Superior temporal gyrus (tissue), 1 donor: ENCODE results near the gene RLN3.

Experiments used
- DNase-seq: peaks from one replicate; pipeline ENCODE4 v3.0.0-alpha.2; 2016; ENCODE audit errors: extremely low spot score

RLN3 gene

DNA sequence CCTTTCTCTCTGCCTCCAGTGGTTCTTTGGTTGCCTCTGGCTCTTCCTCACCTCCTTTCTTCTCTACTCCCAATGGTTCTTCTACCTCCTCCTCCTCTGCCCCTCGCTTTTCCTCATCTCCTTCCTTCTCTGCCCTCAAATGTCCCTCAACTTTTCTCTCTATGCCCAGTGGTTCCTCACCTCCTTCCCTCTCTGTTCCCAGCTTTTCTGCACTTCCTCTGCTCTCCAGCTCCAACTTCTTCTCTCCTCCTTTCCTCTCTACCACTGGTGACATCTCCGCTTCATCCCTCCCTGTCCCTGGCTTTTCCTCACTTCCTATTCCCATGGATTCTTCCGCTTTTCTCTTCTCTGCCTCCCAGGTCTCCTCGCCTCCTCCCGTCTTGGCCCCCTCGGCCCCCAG, 26.2 kb downstream of the RLN3 start:
- no peak for DNase-seq

DNA sequence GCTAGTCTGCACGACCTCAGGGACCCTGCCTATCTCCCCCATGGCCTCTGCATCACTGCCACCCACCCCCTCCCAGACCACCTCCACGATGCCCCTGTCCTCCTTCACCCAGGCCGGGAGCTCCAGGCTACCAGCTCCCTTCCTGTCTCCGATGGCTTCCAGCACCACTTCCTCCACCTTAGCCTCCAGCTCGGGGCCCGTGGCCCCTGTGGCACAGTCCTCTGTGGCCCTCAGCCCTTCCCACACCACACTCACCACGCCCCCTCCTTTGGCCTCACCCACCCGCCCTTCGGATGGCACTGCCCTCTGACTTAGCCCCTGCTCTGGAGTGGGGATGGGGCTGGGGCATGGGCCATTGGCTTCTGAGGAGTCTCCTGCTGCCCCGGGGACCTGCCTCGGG, 26.8 kb downstream of the RLN3 start:
- no peak for DNase-seq

DNA sequence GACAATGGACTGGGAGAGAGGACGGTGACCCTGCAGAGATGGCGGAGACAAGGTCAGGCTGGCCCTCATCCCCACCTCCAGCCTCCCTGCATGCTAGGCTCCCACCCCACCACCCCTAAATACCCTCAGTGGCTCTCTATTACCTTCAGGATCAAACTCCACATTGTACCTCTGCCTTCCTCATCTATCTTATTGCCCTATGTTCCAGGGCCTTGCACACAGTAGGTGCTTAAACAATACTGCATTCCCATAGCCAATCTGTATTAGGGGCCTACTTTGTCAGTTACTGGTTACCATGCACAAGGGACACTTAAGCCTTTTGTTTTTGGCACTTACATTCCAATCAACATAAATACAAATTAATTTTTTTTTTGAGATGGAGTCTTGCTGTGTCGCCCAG, 27.4 kb downstream of the RLN3 start:
- no peak for DNase-seq

DNA sequence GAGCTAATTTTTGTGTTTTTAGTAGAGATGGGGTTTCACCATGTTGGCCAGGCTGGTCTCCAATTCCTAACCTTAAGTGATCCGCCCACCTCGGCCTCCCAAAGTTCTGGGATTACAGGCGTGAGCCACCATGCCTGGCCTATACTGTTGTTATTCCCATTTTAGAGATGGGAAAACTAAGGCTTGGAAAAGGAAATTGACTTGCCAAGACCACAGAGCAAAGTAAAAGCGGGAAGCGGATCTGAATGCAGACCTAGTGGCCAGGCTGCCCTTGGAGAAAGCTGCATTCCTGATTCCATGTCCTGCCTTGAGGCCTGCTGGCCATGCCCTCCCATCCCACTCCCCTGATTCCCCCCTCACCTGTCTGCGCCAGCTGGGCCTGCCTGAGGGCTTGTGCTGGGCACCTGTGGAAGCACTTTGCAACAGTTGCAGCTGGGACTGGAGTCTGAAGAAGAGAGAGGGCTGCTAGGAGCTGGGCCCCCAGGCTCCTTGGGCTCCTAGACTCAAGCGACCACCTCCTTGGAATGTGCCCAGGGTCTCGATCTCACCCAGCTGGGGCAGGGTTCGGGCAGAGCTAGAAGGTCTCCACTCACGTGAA, 28.2 kb downstream of the RLN3 start:
- no peak for DNase-seq

DNA sequence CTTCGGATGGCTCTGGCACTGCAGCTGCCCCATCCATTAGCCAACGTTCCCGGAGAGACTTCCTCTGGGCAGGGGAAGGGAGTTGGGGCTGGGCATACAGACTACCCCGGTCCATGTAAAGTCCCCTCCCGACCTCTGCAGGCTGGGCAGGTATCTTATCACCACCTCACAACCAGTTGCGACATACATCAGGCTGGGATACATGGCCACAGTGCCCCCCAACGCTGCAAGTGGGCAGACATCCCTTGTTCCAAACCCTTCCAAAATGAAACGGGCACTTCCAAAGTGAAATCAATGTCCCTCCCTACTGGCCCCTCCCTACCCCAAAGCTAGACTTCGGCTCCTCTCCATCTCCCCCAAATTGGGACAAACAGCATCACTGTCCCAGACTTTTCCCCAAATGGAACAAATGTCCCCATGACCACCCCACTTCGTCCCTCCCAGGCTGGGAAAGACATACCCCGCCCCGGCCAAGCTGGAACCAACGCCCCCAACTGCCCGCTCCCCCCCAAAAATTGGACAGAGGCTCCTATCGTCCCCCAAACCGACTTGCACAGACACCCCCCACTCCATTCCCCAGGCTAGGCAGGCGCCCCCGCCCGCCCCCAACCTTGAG, 28.9 kb downstream of the RLN3 start:
- DNase-seq: no peak

DNA sequence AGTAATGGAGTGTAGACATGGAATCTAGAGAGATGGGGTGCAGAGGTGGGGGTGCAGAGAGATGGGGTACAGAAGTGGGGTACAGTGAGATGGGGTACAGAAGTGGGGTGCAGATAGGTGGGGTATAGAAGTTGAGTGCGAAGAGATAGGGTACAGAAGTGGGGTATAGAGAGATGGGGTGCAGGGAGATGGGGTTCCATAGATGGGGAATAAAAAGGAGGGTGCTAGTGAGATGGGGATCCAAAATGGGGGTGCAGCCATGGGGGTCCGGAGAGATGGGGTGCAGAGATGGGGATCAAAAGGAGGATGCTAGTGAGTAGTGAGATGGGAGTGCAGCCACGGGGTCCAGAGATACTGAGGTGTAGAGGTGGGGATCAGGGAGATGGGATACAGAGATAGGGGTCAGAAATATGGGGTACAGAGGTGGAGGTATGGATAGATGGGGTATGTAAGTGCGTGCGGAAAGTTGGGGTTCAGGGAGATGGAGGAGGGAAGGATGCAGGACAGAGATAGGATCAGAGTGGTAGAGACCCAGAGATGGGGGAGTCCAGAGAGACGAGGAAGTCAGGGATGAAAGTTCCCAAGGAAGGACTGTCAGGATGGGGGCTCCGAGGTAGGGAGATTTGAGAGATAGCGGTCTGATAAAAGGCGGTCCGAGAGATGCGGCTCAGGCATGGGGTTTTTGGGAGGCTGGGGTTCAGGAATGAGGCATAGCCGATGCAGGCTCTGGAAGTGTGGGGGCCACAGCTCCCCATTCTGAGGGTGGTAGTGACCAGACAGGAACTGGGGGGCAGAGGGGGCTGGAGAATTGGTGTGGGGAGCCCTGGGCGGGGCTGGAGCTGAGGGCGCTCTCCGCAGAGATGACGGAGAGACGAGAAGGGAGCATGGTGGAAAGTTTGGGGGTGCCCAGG, 30.5 kb downstream of the RLN3 start:
- DNase-seq: no peak

DNA sequence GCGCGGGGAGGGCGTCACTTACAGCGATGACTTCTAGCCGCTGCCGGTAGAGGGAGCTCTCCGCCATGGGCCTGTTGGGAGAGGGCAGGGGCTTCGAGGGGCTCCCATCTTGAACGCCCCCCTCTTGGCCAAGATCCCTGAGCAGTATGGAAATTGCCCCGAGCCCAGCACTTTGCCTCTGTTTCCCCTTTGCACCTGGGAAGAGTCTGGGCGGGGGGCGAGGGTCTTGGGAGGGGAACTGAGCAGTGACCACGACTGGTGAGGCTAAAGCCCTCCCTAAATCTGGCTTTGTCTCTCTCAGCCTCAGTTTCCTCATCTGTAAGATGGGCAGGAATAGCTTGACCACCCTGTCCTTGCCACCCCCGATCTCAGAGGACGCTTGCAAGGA, 31.1 kb downstream of the RLN3 start:
- DNase-seq: no peak

DNA sequence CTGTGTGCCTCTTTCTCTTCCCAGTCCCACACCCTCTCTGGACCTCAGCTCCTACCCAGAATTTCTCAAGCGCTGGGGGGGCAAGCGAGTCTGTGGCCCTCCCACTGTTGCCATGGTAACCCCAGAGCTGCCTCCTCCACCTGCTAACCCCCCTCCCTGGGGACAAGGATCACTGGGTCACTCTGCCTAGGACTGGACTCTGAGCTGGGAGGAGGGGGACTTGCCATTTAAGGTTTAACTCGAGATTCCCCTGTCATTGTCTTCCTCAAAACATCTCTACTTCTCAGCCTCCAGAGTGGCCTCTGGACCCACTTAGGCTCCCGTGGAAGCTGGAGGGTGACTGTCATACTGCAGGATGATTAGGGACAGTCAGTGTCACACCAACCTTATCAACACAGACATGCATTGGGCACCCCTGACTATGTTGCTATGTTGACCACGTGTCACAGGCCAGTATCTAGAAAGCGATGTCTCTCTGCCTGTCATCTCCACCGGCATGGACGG, 31.8 kb downstream of the RLN3 start:
- DNase-seq: no peak

DNA sequence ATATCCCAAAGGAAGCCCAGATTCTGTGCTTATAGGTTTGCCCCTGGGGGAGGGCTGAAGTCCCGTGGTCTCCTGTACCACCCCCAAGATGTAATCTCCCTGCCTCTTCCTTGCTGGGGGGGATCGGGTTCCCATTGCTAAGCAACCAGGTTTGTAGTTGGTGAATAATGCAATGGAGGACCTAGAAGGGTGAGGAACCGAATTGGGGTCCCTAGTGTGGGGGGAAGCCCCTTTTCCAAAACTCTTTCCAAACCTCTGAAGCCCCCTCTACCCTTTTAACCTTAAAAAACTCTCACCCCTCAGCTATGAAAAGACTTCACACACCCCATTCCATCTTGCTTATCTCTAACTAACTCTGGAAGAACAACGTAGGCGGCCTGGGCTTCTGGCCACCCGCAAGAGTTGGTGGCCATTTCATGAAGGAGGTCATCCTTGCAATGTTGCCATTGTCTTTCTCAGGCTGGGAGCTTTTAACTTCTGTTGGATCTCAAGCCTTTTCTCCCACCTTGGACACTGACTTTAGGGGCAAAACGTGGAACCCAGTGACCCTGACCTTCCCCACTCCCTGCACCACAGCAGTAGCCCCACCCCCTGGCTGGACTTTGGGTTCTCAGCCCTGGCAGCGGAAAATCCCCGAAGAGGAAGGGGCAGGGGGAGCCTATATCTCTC, 33.3 kb downstream of the RLN3 start:
- no peak for DNase-seq

DNA sequence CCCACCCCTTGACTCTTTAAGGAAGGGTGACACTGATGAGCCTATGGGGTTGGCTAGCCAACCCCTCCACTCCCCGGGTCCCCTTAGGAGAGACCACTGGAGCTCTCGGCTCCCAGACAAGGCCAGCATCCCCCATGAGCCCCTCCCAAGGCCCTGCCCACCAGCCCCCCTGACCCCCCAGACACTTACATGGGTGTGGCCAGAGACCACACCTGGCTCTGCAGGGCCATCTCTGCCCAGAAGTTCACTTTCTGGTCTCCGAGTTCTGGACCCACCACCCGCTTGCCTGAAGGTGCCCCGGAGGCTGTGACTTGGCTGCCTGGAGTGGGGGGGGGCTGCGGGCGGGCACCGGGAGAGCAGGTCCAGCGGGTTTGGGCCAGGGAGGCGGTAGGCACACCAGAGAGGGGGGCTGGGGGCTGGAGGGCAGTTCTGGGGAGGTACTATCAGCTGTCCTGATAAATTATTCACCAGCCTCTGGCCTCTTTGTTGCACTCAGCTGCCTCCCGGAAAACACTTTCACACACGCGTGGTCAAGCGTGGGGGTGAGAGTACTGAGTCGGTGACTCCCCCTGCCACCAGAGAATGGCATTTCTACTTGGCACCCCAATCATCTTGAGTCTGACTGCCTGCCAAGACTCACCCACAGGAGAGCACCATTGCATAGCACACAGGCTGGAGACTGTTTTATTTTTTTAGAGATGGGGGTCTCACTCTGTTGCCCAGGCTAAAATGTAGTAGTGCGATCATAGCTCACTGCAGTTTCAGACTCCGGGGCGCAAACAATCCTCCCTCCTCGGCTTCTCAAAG, 34.0 kb downstream of the RLN3 start, which contains the start of gene PALM3:
PALM3 (minus strand) TSS at position 326 of the 807 bp plus-strand sequence; CDS start at position 230, 96 bp downstream.
- no peak for DNase-seq

DNA sequence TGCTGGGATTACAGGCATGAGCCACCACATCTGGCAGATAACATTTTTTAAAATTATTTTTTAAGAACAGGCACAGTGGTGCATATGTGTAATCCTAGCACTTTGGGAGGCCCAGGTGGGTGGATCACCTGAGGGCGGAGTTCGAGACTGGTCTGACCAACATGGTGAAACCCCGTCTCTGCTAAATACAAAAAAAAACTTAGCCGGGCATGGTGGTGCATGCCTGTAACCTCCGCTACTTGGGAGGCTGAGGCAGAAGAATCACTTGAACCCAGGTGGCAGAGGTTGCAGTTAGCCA, 34.6 kb downstream of the RLN3 start:
- DNase-seq: no peak

DNA sequence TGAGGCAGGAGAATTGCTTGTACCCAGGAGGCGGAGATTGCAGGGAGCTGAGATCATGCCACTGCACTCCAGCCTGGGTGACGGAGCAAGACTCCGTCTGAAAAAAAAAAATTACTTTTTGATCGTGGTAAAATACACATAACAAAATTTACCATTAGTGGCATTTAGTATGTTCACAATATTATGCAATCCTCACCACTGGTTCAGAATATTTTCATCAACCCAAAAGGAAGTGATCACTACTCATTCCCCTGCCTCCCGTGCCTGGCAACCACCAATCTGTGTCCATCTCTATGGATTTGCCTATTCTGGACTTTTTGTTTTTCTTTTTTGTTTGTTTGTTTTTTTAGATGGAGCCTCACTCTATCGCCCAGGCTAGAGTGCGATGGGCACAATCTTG, 35.2 kb downstream of the RLN3 start:
- DNase-seq: no peak

DNA sequence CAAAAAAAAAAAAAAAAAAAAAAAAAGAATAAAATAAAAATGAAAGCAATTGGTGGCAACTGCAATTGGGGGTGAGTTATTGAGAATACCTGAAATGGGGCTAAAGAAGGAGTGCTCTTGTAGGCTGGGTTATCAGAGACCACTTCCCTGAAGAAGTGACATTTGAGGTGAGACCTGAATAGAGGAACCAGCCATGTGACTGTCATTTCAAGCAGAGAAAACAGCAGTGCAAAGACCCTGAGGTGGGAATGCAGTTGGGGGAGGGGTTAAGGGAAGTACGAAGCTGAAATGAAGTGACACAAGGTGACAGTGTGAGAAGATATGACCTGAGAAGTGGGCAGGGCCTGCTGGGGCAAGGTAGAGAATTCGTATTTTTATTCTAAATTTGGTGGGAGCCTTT, 38.2 kb downstream of the RLN3 start:
- DNase-seq: no peak

DNA sequence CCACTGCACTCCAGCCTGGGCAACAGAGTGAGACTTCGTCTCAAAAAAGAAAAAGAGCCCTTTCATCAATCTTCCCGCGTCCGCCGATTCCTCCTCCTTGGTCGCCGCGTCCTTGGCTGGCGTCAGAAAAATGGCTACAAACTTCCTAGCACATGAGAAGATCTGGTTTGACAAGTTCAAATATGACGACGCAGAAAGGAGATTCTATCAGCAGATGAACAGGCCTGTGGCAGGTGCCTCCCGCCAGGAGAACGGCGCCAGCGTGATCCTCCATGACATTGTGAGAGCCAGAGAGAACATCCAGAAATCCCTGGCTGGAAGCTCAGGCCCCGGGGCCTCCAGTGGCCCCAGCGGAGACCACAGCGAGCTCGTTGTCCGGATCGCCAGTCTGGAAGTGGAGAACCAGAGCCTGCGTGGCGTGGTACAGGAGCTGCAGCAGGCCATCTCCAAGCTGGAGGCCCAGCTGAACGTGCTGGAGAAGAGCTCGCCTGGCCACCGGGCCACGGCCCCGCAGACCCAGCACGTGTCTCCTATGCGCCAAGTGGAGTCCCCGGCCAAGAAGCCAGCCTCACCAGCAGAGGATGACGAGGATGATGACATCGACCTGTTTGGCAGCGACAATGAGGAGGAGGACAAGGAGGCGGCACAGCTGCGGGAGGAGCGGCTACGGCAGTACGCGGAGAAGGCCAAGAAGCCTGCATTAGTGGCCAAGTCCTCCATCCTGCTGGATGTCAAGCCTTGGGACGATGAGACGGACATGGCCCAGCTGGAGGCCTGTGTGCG, 42.5 kb downstream of the RLN3 start:
- no peak for DNase-seq

DNA sequence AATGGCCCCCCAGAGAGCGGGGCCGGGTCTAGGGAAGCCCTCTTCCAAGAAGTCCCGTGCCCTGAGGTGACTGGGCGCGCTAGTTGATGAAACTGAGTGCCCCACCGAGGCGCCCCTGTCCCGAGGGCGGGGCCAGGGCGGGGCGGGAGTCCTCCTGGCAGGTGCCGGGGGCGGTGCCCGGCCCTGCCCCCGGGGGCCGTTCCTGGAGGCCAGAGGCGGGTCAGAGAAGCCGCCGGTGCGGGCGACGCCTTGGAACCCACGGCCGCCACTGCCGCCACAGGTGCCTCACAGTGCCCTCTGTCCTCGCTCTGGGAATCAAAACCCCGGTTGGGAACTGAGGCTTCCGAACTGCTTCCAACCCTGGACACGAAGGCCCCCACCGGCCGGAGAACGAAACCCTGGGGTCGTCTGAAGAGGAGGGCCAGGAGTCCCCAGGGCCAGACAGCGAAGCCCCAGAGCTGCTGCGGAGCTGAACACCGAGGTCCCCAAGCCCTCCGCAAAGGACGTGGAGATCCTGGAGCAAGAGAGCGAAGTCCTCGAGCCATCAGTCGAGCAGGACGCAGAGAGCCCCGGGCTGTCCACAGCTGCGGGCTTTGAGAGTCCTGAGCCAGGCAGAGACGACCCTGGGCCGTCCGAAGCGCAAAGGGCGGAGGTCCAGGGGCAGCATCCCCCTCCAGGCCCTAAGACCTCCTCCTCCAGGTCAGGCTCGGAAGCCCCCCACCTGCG, 44.8 kb downstream of the RLN3 start, which contains the start of gene MISP3:
MISP3 (plus strand) TSS at position 252 of the 726 bp plus-strand sequence. CDS start 524 bp downstream, outside the sequence.
- peak; percentile 42 for DNase-seq

DNA sequence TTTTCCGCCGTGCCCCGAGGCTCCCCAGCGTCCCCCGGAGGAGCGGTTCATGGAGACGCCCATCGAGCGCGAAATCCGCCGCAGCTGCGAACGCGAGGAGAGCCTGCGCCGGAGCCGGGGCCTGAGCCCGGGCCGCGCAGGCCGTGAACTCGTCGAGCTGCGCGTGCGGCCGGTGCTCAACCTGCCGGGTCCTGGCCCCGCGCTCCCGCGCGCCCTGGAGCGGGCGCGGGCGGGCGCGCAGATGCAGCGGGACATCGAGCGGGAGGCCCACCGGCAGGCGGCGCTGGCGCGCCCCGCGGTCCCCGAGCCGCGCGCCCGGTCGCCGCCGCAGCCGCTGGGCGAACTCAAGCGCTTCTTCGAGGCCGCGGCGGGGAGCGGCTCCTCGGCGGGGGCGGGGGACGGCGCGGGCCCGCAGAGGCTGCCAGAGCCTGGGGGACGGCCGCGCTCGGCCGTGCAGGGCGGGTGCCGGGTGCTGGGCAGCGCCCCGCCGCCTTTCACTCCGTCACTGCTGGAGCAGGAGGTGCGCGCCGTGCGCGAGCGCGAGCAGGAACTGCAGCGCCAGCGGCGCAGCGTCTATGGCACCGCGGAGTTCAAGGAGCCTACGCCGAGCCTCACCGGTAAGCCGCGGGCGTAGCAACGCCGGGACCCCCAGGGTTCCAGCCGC, 45.4 kb downstream of the RLN3 start:
- peak; percentile 51 for DNase-seq

DNA sequence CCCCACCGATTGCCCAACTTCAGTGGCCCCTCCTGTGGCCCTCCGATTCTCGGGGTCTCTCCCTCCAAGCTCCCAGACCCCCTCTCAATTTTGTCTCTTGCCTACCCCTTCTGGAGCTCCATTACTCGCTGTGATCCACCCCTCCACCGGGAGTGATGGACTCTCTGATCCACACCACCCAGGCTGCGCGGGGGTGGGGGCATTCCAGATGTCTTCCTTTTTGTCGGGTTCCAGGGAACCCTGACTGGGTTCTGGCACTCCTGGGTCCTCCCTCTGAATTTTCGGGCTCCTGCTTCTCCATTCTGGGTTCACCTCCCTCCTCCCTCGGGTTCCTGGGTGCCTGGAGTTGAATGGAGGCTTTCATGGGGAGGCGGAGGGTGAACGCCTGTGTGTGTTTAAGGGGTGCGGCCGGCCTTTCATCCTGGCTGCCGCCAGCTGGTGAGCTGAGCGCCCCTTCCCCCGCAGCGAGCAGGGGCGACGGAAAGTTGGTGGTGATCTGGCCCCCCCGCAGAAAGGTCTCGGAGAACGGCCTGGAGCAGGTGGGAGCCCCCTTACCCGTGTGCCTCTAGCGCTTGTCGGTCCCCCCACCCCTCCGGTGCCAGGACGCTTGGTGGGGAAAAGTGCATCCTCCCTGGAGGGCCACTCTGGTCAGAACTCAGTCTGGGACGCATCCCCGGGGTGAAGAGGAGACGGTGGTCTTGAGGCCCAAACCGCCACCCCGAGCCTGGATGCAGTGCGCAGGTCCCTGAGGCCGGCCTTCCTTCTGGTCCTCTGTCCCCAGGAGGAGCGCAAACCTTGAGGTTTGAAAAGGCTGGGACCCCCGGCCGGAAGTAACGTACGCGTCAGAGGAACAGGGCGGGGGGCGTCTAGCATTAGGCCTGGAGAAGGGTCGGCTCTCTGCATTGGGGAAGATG, 46.2 kb downstream of the RLN3 start:
- peak; percentile 58 for DNase-seq

DNA sequence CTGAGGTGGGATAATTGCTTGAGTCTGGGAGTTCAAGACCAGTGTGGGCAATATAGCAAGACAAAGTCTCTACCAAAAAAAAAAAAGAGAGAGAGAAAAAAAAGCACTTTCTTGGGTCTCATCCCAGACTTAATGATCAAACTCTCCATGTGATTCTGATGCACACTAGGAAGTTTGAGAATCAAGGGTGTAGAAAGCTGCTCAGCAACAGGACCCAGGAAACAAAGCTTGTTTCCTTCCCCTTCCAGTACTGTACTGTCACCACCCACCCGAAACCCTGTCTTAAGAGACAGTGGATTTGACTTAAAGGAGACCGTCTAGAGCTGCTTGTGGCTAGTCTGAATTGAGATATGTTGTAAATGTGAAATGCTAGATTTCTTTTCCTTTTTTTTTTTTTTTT, 50.5 kb downstream of the RLN3 start:
- no peak for DNase-seq
